Measurements from ENCODE around the gene S100A6. TPM values are rescaled to one million over a fixed set of nuclear protein-coding genes. Genes with fewer than 3 reads are reported as not detected.

The S100A6 gene
- total and polyA plus RNA-seq, 2 donors (not counting 1 experiment from before 2014, with no cell fraction given): 1,280 to 4,042 TPM

DNA sequence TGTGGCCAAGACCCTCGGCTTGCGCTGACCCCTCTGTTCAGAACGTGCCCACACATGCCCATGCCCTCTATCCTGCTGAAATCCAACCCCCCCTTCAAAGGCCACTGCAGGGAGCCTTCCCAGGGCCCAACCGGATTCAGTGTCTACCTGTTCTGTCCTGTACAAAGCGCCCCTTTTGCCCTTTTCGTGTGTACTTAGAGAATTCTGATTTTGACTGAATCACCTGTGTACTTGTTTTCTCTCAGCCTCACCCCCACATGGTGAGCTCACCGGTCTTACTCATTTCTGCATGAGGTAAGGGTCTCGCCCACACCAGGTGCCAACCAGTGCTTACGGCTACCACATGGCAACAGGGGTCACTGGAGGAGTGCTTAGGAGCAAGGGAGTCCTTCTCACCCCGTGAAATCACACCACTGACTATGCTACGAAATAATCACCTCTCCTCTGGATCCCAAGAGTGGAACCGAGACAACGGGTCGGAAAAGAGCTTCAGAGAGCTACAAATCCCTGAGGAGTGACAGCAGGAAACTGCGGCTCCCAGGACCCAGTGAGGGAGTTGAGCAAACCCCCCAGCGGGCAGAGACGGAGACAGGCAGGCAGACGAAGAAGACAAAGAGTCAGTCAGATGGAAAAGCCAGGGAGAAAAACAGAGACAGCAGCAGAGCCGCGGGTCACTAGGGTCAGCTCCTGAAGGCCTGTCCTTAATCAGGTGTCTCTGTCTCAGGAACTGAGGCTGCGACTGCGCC, 32.0 kb upstream of the S100A6 start:
- Histone ChIP-seq H3K27ac (ENCODE audit: insufficient read depth, low read length) (peak overlapping the region; percentile 100), H3K79me2 (ENCODE audit: control insufficient read depth, insufficient read depth, low read length) (no peaks in the 10 kb centered on the region), H3K4me3 (replicated peaks in 1 of 4; ENCODE audit: control extremely low read depth in 1 of 4, insufficient read depth in 1 of 4, low read depth in 3 of 4, low read length in 4 of 4) (peak overlapping the region in 1 of 4 experiments; percentile 2), H3K27me3 (ENCODE audit: control insufficient read depth, insufficient read depth, low read length) (no peaks in the 10 kb centered on the region), H2AFZ (ENCODE audit: low read length) (peak overlapping the region; percentile 39), H3K9me3 (ENCODE audit: control insufficient read depth, insufficient read depth, low read depth, low read length) (no peaks in the 10 kb centered on the region), H3K4me2 (ENCODE audit: extremely low read depth, insufficient read depth, low read length) (peak overlapping the region; percentile 75), H3K9ac (ENCODE audit: insufficient read depth, low read length) (no peak overlapping the region), H4K20me1 (ENCODE audit: control insufficient read depth, extremely low read depth, insufficient read depth, low read length) (no peaks in the 10 kb centered on the region), H3K4me1 (ENCODE audit: control insufficient read depth, extremely low read depth, insufficient read depth, low read length) (peaks cover 35% of the 10 kb centered on the region), H3K36me3 (ENCODE audit: control insufficient read depth, insufficient read depth, low read length) (no peaks in the 10 kb centered on the region)
- no peak for TF ChIP-seq EZH2 (IDR thresholded peaks at IDR 0.05; ENCODE audit: low read length, missing control alignments)
- TF ChIP-seq CTCF (conservative IDR thresholded peaks at IDR 0.05 in 1 of 2, IDR thresholded peaks at IDR 0.05 in 1 of 2; ENCODE audit: low read depth in 1 of 2, low read length in 2 of 2): no peak
- DNase-seq (ENCODE audit: low read depth in 2 of 2): peak; percentile 41 to 76

GRCh38 chr1:153566414-153567371, 30.9 kb upstream of the S100A6 start:
- H3K4me3 ChIP-seq (replicated peaks in 1 of 4; ENCODE audit: control extremely low read depth in 1 of 4, insufficient read depth in 1 of 4, low read depth in 3 of 4, low read length in 4 of 4): peak overlapping the region in 1 of 4 experiments; percentile 9
- H3K27me3 ChIP-seq (ENCODE audit: control insufficient read depth, insufficient read depth, low read length): no peaks in the 10 kb centered on the region
- peak overlapping the region; percentile 76 for H3K9ac ChIP-seq (ENCODE audit: insufficient read depth, low read length)
- H3K4me1 ChIP-seq (ENCODE audit: control insufficient read depth, extremely low read depth, insufficient read depth, low read length): peaks cover 33% of the 10 kb centered on the region
- no peaks in the 10 kb centered on the region for H3K36me3 ChIP-seq (ENCODE audit: control insufficient read depth, insufficient read depth, low read length)
- no peaks in the 10 kb centered on the region for H4K20me1 ChIP-seq (ENCODE audit: control insufficient read depth, extremely low read depth, insufficient read depth, low read length)
- no peak overlapping the region for H2AFZ ChIP-seq (ENCODE audit: low read length)
- H3K27ac ChIP-seq (ENCODE audit: insufficient read depth, low read length): peak overlapping the region; percentile 100
- TF ChIP-seq CTCF (conservative IDR thresholded peaks at IDR 0.05 in 1 of 2, IDR thresholded peaks at IDR 0.05 in 1 of 2; ENCODE audit: low read depth in 1 of 2, low read length in 2 of 2) (no peak), EZH2 (IDR thresholded peaks at IDR 0.05; ENCODE audit: low read length, missing control alignments) (no peak)
- H3K4me2 ChIP-seq (ENCODE audit: extremely low read depth, insufficient read depth, low read length): peak overlapping the region; percentile 92
- H3K9me3 ChIP-seq (ENCODE audit: control insufficient read depth, insufficient read depth, low read depth, low read length): no peaks in the 10 kb centered on the region
- peak; percentile 98 to 99 for DNase-seq (ENCODE audit: low read depth in 2 of 2)
- no peaks in the 10 kb centered on the region for H3K79me2 ChIP-seq (ENCODE audit: control insufficient read depth, insufficient read depth, low read length)
